GM18526 (cell line): ENCODE measurements around the gene ACAT2.

Experiments used
- POLR2A ChIP-seq: IDR thresholded peaks from 3 replicates; pipeline ENCODE4 v1.6.1; 2011; ENCODE audit not compliant: insufficient read length; ENCODE audit errors: extremely low read depth

The ACAT2 gene

GRCh38 chr6:159790956-159791598 is 29.2 kb downstream of the ACAT2 start:
- TF ChIP-seq POLR2A = no peak

DNA sequence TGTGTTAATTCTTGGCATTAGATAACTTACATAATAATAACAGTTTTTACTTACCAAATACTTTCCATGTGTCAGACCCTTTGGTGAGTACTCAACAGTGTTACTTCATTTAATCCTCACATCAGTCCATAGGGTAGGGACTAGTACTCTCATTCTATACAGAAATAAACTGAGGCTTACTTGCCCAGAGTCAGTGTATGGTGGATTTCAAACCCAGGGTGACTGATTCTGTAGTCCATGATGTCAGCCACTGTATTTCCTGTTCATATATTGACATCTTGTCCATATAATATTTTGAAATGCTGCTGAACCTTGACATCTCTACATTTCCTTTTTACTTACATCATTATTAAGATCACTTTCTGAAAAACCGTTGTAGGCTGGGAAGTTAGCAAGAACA is 35.7 kb downstream of the ACAT2 start:
- TF ChIP-seq POLR2A = no peak

GRCh38 chr6:159800141-159800865 is 38.5 kb downstream of the ACAT2 start, which contains the start of gene PNLDC1:
Gene PNLDC1, plus strand, starts transcription at chr6:159800276. Its CDS starts 32 bp downstream, at chr6:159800308.
- no peak for TF ChIP-seq POLR2A

- no peak for TF ChIP-seq POLR2A
Measured at GRCh38 chr6:159801935-159802334, 40.1 kb downstream of the ACAT2 start.

DNA sequence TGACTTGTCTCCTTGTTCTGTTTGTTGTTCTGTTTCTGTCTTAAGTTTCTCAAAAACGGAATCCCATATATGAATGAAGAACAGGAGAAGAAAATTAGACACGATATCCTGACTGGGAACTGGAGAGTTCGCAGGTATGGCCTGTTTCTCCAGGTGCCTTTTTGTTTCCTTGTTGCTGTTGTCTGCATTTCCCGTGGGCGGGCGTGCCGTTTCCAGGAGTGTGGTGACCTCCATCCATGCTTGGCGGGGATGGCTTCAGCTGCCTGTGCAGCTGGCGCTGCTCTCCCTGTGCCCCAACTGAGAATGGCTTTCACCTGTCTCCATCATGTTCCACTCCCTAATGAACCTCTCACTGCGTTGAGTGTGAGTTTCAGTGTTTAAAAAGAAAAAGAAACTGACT is 42.7 kb downstream of the ACAT2 start:
- no peak for TF ChIP-seq POLR2A

- no peak for TF ChIP-seq POLR2A
Measured at GRCh38 chr6:159805440-159806020, 43.7 kb downstream of the ACAT2 start.

- no peak for TF ChIP-seq POLR2A
Measured at GRCh38 chr6:159806021-159806458, 44.2 kb downstream of the ACAT2 start.

- no peak for TF ChIP-seq POLR2A
Measured at GRCh38 chr6:159807150-159807858, 45.5 kb downstream of the ACAT2 start.

DNA sequence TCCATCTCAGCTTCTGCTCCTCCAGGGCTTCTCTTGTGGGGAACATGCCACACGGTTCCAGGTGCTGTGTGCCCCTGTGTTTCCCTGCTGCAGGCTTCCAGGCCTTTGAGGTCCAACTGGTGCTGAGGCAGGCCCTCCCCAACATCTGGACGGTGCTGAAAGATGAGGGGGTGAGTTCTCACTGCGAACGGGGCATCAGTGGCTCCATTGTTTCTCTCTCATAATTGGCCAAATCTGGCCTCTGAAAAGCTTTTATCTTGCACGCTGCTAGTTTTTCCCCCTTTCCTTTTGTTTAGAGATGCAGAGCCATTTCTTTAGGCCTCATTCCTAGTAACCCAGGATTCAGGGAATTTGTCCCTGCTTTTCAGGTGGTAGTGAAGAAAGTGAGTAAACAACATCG is 46.8 kb downstream of the ACAT2 start:
- TF ChIP-seq POLR2A = no peak

DNA sequence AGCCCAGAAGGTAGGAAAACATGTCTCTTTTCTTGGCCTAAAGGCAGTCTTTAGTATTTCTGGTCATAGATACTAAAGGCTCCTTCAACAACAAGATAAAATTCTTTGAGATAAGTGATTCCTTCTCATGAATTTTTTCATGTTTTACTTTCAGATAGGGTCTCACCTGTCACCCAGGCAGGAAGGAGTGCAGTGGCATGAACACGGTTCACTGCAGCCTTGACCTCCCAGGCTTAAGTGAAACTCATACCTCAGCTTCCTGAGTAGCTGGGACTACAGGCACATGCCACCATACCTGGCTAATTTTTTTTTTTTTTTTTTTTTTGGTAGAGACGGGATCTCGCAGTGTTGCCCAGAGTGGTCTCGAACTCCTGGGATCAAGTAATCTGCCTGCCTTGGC is 47.3 kb downstream of the ACAT2 start:
- TF ChIP-seq POLR2A = no peak

- TF ChIP-seq POLR2A = no peak
Measured at GRCh38 chr6:159813781-159814180, 51.9 kb downstream of the ACAT2 start.

DNA sequence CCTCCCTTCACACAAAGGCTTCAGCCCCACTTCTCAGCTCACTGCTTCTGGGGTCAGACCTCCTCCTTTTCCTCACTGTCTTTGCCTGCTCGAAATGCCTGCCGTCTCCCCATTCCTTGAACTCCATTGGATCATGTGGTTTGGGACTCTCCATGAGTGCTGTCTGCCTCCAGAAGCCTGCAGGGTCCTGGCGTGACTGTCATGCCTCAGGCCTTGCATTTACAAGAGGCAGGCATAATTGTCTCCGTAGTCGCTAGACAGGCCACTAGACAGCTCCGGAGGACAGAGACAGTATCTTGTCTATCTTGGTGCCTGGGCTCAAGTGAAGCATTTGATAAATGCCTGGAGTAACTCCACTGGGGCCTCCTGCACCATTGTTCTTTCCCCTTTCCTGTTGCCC is 53.6 kb downstream of the ACAT2 start:
- TF ChIP-seq POLR2A = no peak

DNA sequence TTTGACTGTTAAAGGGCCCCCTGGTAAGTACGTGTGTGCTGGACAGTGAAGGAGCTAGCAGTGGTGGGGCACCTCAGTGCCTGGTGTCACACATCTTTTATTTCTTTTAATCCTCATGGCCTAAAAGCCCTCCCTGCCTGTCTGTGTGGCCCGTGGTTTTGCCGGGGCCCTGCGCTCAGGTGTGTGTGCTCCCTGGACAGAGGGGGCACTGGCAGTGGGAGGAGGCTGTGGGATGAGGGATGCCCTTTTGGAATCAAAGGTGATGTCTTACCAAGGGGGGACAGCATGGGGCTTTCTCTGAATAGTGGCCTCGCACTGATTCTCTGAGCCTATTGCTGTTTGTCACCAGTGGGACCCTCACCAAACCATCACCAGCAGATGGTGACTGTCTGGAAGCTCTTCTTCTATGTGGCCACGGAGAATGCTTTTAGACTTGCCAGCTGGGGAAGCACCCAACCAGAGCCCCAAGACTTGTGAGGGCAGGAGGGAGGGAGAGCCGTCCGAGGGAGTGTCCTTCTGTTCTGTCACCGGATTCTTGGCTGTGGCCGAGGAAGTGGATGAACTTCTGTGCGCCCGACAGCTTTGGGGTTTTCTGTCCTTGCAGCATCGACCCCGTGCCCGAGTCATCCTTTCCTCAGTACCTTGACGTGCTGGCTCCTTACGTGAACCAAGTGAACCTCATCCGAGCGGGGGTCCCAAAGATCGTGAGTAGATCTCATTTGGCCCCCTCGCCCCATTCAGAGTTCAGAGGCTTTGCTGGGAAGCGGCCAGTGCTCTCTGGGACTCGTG is 56.3 kb downstream of the ACAT2 start:
- no peak for TF ChIP-seq POLR2A

DNA sequence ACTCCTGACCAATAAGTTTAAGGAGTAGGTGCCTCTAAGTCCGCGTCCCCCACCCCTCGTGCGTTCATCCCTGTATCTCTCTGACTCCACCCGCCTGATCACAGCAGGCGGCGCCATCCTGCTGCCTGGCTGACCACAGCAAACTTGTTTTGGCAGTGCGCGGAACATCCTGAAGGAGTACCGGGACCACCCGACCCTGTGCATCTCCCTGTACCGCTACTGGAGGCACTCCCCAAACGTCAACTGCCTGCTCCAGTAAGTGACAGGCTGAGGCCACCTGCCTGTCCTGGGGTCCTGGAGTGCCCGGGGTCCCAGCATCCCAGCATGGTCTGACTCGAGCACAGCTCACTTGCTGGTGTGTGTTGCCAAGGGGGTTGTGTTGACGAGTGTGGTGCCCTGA is 57.3 kb downstream of the ACAT2 start:
- no peak for TF ChIP-seq POLR2A
